H1 (cell line): ENCODE data around the gene ADRB1. TPM values are rescaled to one million over a fixed set of nuclear protein-coding genes. Genes with fewer than 3 reads are reported as not detected.

Experiments
- CTCF ChIA-PET: fragments of 300-600 bp; sonication (Branson Sonifier 250); formaldehyde crosslinking; loops from one replicate; lab custom pipeline; 2021; ENCODE audit not compliant: partially characterized antibody; lab: Charles Lee
- POLR2A ChIA-PET: fragments of 300-600 bp; sonication (Branson Sonifier 250); formaldehyde crosslinking; loops from one replicate; lab custom pipeline; 2021; ENCODE audit warnings: inconsistent platforms; ENCODE audit not compliant: partially characterized antibody; lab: Charles Lee
- DNase-seq, 2 experiments: peaks; one replicate each; pipeline versions ENCODE4 v3.0.0 to v3.0.0-alpha.2; 2010 to 2022; ENCODE audit warnings: low spot score in 2 of 2, low read depth in 1 of 2, mixed read lengths in 1 of 2
- FAIRE-seq: peaks from 2 replicates; lab custom pipeline; 2011; peaks lifted over from hg19 to GRCh38; lab: Jason Lieb, UNC
- H2AFZ ChIP-seq: 2 replicates; pipeline ENCODE4 v1.8.1; 2012; ENCODE audit warnings: low read length, inconsistent platforms
- H2AK5ac ChIP-seq: 2 replicates; pipeline ENCODE4 v1.6.1; 2013; ENCODE audit warnings: low read depth, low read length
- H2BK120ac ChIP-seq: replicated peaks from 2 replicates; pipeline ENCODE3; 2013; ENCODE audit warnings: low read depth, low read length, inconsistent platforms
- H2BK12ac ChIP-seq: 2 replicates; pipeline ENCODE4 v1.6.1; 2013; ENCODE audit warnings: low read depth, low read length
- H2BK15ac ChIP-seq: 2 replicates; pipeline ENCODE4 v1.6.1; 2013; ENCODE audit warnings: low read length
- H2BK20ac ChIP-seq: 2 replicates; pipeline ENCODE4 v1.6.1; 2013; ENCODE audit warnings: low read length
- H2BK5ac ChIP-seq: 2 replicates; pipeline ENCODE4 v1.6.1; 2013; ENCODE audit warnings: low read depth, low read length
- H3K14ac ChIP-seq: 2 replicates; pipeline ENCODE4 v1.6.1; 2013; ENCODE audit warnings: inconsistent platforms; ENCODE audit not compliant: insufficient read length
- H3K18ac ChIP-seq: 2 replicates; pipeline ENCODE4 v1.6.1; 2013; ENCODE audit warnings: low read length; ENCODE audit errors: extremely low read depth
- H3K23ac ChIP-seq: 2 replicates; pipeline ENCODE4 v1.6.1; 2013; ENCODE audit warnings: inconsistent platforms; ENCODE audit not compliant: insufficient read length
- H3K23me2 ChIP-seq: 2 replicates; pipeline ENCODE4 v1.6.1; 2013; ENCODE audit warnings: low read depth, low read length
- H3K27ac ChIP-seq: 2 replicates; pipeline ENCODE4 v1.6.1; 2011; ENCODE audit warnings: low read depth, low read length, inconsistent platforms
- H3K27me3 ChIP-seq, 4 experiments: replicated peaks in 1 of 4; 1 replicate in 1 of 4; 2 replicates in 3 of 4; pipeline versions ENCODE4 v1.6.1 to v1.8.1; 2011 to 2013; ENCODE audit warnings: low read length in 3 of 4, mild to moderate bottlenecking in 3 of 4, inconsistent platforms in 2 of 4, mixed read lengths in 2 of 4, moderate library complexity in 1 of 4; ENCODE audit not compliant: control insufficient read depth in 3 of 4, insufficient read depth in 3 of 4; ENCODE audit errors: extremely low read depth in 1 of 4
- H3K36me3 ChIP-seq, 4 experiments: 2 replicates each; pipeline versions ENCODE4 v1.6.1 to v1.8.1; 2011 to 2013; ENCODE audit warnings: mild to moderate bottlenecking in 4 of 4, low read length in 3 of 4, moderate library complexity in 2 of 4, control low read depth in 1 of 4, inconsistent platforms in 1 of 4; ENCODE audit not compliant: insufficient read depth in 4 of 4, control insufficient read depth in 2 of 4
- H3K4ac ChIP-seq: replicated peaks from 2 replicates; pipeline ENCODE3; 2013; ENCODE audit warnings: low read length, low read depth, mixed read lengths, inconsistent platforms; ENCODE audit not compliant: insufficient read length
- H3K4me1 ChIP-seq, 4 experiments: replicated peaks in 1 of 4; 1 replicate in 1 of 4; 2 replicates in 3 of 4; pipeline versions ENCODE4 v1.6.1 to v1.8.1; 2011 to 2013; ENCODE audit warnings: low read length in 3 of 4, inconsistent platforms in 2 of 4, mixed read lengths in 1 of 4; ENCODE audit not compliant: insufficient read depth in 4 of 4, control insufficient read depth in 3 of 4
- H3K4me2 ChIP-seq, 2 experiments: 2 replicates each; pipeline versions ENCODE4 v1.6.1 to v1.8.1; 2011 to 2013; ENCODE audit warnings: low read depth in 2 of 2, low read length in 2 of 2, control low read depth in 1 of 2, inconsistent platforms in 1 of 2, mild to moderate bottlenecking in 1 of 2; ENCODE audit not compliant: insufficient read depth in 1 of 2
- H3K4me3 ChIP-seq, 4 experiments: fragments of 200-600, 300-600 bp in 1 of 4; sonication (generic), shearing (Covaris generic), sonication (Bioruptor Twin) in 1 of 4; 2 replicates each; pipeline versions ENCODE4 v1.5.1 to v1.8.1; 2011 to 2016; ENCODE audit warnings: low read length in 4 of 4, low read depth in 3 of 4, control low read depth in 2 of 4, inconsistent platforms in 2 of 4, mild to moderate bottlenecking in 2 of 4, mixed read lengths in 1 of 4, moderate library complexity in 1 of 4; ENCODE audit not compliant: insufficient read depth in 2 of 4; ENCODE audit errors: extremely low read depth in 1 of 4
- H3K56ac ChIP-seq: replicated peaks from 2 replicates; pipeline ENCODE3; 2013; ENCODE audit warnings: low read depth, mild to moderate bottlenecking, mixed read lengths, low read length, inconsistent platforms; ENCODE audit not compliant: insufficient read length
- H3K79me1 ChIP-seq: 2 replicates; pipeline ENCODE4 v1.6.1; 2013; ENCODE audit warnings: low read depth, low read length, control low read depth
- H3K79me2 ChIP-seq, 2 experiments: 2 replicates each; pipeline versions ENCODE4 v1.6.1 to v1.8.1; 2012 to 2013; ENCODE audit warnings: low read length in 2 of 2, mild to moderate bottlenecking in 2 of 2, inconsistent platforms in 1 of 2; ENCODE audit not compliant: insufficient read depth in 2 of 2, control insufficient read depth in 1 of 2
- H3K9ac ChIP-seq, 4 experiments: replicated peaks in 1 of 4; 1 replicate in 1 of 4; 2 replicates in 3 of 4; pipeline versions ENCODE4 v1.6.1 to v1.8.1; 2011 to 2013; ENCODE audit warnings: low read depth in 3 of 4, low read length in 3 of 4, control low read depth in 2 of 4, mild to moderate bottlenecking in 2 of 4, moderate library complexity in 2 of 4, inconsistent platforms in 1 of 4; ENCODE audit errors: extremely low read depth in 1 of 4
- H3K9me3 ChIP-seq, 2 experiments: 2 replicates each; pipeline versions ENCODE4 v1.6.1 to v1.8.1; 2012 to 2013; ENCODE audit warnings: mild to moderate bottlenecking in 2 of 2, moderate library complexity in 2 of 2, control low read depth in 1 of 2, inconsistent platforms in 1 of 2, low read depth in 1 of 2, low read length in 1 of 2, mixed read lengths in 1 of 2; ENCODE audit not compliant: insufficient read depth in 2 of 2
- H4K20me1 ChIP-seq, 2 experiments: replicated peaks in 1 of 2; 2 replicates each; pipeline versions ENCODE3 to v1.8.1; 2011 to 2013; ENCODE audit warnings: inconsistent platforms in 2 of 2, low read length in 2 of 2, mild to moderate bottlenecking in 1 of 2; ENCODE audit not compliant: insufficient read depth in 2 of 2, control insufficient read depth in 1 of 2
- H4K5ac ChIP-seq: 2 replicates; pipeline ENCODE4 v1.6.1; 2013; ENCODE audit warnings: low read length, low read depth, mixed read lengths, inconsistent platforms; ENCODE audit not compliant: insufficient read length
- H4K8ac ChIP-seq: 2 replicates; pipeline ENCODE4 v1.8.0; 2013; ENCODE audit warnings: mild to moderate bottlenecking, moderate library complexity, low read length, inconsistent platforms; ENCODE audit not compliant: insufficient read depth; ENCODE audit errors: extremely low read depth
- H4K91ac ChIP-seq: replicated peaks from 2 replicates; pipeline ENCODE3; 2013; ENCODE audit warnings: low read length, mixed read lengths, inconsistent platforms; ENCODE audit not compliant: insufficient read length
- CBX8 ChIP-seq: fragments of 300-800, 300-1000 bp; sonication (generic); IDR thresholded peaks from 2 replicates; pipeline ENCODE4 v1.7.1; 2016; ENCODE audit warnings: low read depth, low read length, borderline replicate concordance
- CHD2 ChIP-seq: IDR thresholded peaks from 2 replicates; pipeline ENCODE4 v1.6.1; 2012; ENCODE audit warnings: low read length, improper control_type of control experiment
- NANOG ChIP-seq: IDR thresholded peaks from 2 replicates; pipeline ENCODE4 v1.6.1; 2011; ENCODE audit warnings: low read length, low read depth, mild to moderate bottlenecking, inconsistent platforms; ENCODE audit not compliant: insufficient read depth, poor library complexity, severe bottlenecking
- SIX5 ChIP-seq: IDR thresholded peaks from 2 replicates; pipeline ENCODE4 v1.6.1; 2011; ENCODE audit warnings: mild to moderate bottlenecking, low read depth, low read length
- WGBS, 2 experiments: shearing (Covaris generic) in 1 of 2; methylation state at CpG; one replicate each; pipeline versions ENCODE4 v1.1.6 to v1.1.7; 2013 to 2015; ENCODE audit warnings: low lambda C conversion rate in 2 of 2, mixed read lengths in 2 of 2, inconsistent platforms in 1 of 2, low coverage in 1 of 2, missing lambda C conversion rate in 1 of 2; ENCODE audit not compliant: insufficient replicate concordance in 2 of 2, insufficient coverage in 1 of 2, insufficient read length in 1 of 2; ENCODE audit errors: extremely low coverage in 1 of 2, missing lambda C conversion rate in 1 of 2; 5-methylcytosine and 5-hydroxymethylcytosine counted together
- polyA plus RNA-seq, 7 experiments: library from polyadenylated mRNA; depleted of rRNA in 3 of 7; stranded (reverse) in 5 of 7; unstranded in 2 of 7; fragments of >200 nt in 5 of 7; fragments of 200-250 nt in 2 of 7; gene quantifications; 1 replicate in 5 of 7; 2 replicates in 1 of 7; 4 replicates in 1 of 7; pipeline versions ENCODE4 v1.2.1 to v1.2.3, GENCODE V29; 2011 to 2013; ENCODE audit warnings: missing spikeins in 2 of 7, mixed read lengths in 2 of 7
- total RNA-seq: library from RNA; stranded (reverse); fragmentation: NEBNext Ultra II Directional; extraction: Animal tissue kit (Norgen Biotek cat#: 25700); gene quantifications from 2 replicates; pipeline ENCODE4 v1.2.1, GENCODE V29; 2021
- TF ChIP-seq, protein P1 (sequence below): IDR thresholded peaks from 2 replicates; pipeline ENCODE4 v1.6.1; 2011; ENCODE audit warnings: low read length, improper control_type of control experiment

The ADRB1 gene
- total and polyA plus RNA-seq, 2 of the 8 experiments (the other 6 are each of a cell fraction or from before 2014, with no cell fraction given) = 0.14 to 0.48 TPM

DNA sequence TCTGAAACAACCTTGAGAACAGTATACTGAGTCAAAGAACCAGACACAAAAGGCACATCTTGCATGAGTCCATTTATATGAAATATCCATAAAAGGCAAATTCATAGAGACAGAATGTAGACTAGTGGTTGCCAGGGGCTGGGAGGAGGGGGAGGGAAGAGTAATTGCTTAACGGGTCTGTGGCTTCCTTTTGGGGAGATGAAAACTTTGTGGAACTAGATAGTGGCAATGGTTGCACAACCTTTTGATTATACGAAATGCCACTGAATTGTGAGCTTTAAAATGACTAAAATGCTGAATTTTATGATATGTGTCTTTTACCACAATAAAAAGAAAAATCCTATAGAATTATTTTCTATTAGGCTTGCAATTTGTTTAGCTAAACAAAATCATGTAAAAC, 16.8 kb downstream of the ADRB1 start:
- no peaks in the 10 kb centered on the region for H3K9me3 ChIP-seq
- no peak overlapping the region for H2AK5ac ChIP-seq
- H3K14ac ChIP-seq = no peak overlapping the region
- H3K27ac ChIP-seq = no peak overlapping the region
- H3K23ac ChIP-seq = no peak overlapping the region
- no peak overlapping the region for H3K9ac ChIP-seq
- H2BK15ac ChIP-seq = no peak overlapping the region
- no peak overlapping the region for H2BK120ac ChIP-seq
- H4K20me1 ChIP-seq = no peaks in the 10 kb centered on the region
- CTCF ChIA-PET = interaction anchor here (0.7 to 1.5 kb wide), 6 partner anchors 9 to 78 kb away, joined by 3 to 7 read pairs (median 4); no protein-coding TSS in a partner anchor
- H4K5ac ChIP-seq = no peak overlapping the region
- H3K4me2 ChIP-seq = no peak overlapping the region
- no peak overlapping the region for H2BK20ac ChIP-seq
- H4K91ac ChIP-seq = no peak overlapping the region
- TF ChIP-seq CHD2 = no peak
- TF ChIP-seq, protein P1, sequence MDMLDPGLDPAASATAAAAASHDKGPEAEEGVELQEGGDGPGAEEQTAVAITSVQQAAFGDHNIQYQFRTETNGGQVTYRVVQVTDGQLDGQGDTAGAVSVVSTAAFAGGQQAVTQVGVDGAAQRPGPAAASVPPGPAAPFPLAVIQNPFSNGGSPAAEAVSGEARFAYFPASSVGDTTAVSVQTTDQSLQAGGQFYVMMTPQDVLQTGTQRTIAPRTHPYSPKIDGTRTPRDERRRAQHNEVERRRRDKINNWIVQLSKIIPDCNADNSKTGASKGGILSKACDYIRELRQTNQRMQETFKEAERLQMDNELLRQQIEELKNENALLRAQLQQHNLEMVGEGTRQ = no peak
- TF ChIP-seq CBX8 = no peak
- no peak for TF ChIP-seq SIX5
- no peak for TF ChIP-seq NANOG
- H3K36me3 ChIP-seq = no peaks in the 10 kb centered on the region
- no peaks in the 10 kb centered on the region for H3K79me2 ChIP-seq
- H2AFZ ChIP-seq = no peak overlapping the region
- no peak overlapping the region for H3K4me3 ChIP-seq
- no peak overlapping the region for H2BK12ac ChIP-seq
- H3K56ac ChIP-seq = no peak overlapping the region
- H2BK5ac ChIP-seq = no peak overlapping the region
- no peak for FAIRE-seq
- peaks cover 0 to 3% (median 0%) of the 10 kb centered on the region in 4 experiments; a peak in 2 of 7 replicates for H3K27me3 ChIP-seq
- H3K4me1 ChIP-seq = peaks cover 0 to 4% (median 0%) of the 10 kb centered on the region in 4 experiments; a peak in 3 of 7 replicates
- no peak for DNase-seq
- no peak overlapping the region for H3K18ac ChIP-seq
- no peaks in the 10 kb centered on the region for H3K79me1 ChIP-seq
- H3K4ac ChIP-seq = no peak overlapping the region
- WGBS, 2 experiments = 88% methylated on average over 2 of the region's 2 CpGs; no CpG with 5 or more reads in 1 of the 2 experiments
- no peaks in the 10 kb centered on the region for H3K23me2 ChIP-seq
- H4K8ac ChIP-seq = no peak overlapping the region
- POLR2A ChIA-PET = no interaction called here
